HG03460 (cell line): ENCODE measurements around the gene OR4K15.
"Not testable (repeated sequence)": the region's sequence is repeated elsewhere in the genome, so short reads cannot be mapped to it uniquely, and the experiment has no call there.

Experiments
- ATAC-seq: cut with Tn5 transposase; IDR thresholded peaks from one replicate; pipeline ENCODE4 v1.9.1; 2021; ENCODE audit not compliant: unreplicated experiment

Gene OR4K15, protein sequence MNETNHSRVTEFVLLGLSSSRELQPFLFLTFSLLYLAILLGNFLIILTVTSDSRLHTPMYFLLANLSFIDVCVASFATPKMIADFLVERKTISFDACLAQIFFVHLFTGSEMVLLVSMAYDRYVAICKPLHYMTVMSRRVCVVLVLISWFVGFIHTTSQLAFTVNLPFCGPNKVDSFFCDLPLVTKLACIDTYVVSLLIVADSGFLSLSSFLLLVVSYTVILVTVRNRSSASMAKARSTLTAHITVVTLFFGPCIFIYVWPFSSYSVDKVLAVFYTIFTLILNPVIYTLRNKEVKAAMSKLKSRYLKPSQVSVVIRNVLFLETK

DNA sequence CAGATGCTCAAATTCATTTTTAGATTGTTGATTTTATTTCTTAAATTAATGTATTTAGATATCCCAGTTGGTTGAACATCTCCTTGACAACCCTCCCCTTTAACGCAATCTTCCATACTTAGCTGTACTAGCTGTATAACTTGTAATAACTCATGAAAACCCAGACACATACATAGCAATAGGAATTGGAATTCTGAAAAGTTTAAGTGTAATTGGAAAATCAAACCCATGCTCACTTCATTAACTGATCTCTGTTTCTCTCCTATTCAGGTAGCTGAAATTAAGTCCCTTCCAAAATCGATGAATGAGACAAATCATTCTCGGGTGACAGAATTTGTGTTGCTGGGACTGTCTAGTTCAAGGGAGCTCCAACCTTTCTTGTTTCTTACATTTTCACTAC lies at the start of gene OR4K15:
Gene OR4K15, plus strand, starts transcription at position 301 of the 400 bp plus-strand sequence. Its CDS starts 0 bp downstream, at position 301.
- no peak for ATAC-seq

DNA sequence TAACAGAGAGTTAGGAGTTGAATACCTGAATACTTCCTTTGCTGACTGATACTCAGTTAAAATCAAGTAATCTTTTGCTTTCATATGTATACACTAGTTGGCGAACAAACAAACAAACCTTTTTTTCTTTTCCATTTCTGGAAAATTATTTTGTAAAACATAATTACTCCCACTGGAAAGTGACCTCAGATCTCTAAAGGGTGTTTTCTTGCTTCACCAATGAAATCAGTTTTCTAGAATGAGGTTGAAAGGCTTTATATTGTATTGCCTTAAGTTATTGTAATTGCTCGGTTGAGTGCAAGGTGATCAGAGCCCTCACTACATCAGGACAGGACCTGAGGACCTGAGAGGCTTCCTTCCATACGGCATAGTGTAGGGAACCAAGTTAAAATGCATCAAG lies 44.8 kb upstream of the OR4K15 start, which contains the start of gene OR4K1:
Gene OR4K1, plus strand, starts transcription at position 301 of the 400 bp plus-strand sequence. CDS start 4,750 bp downstream, outside the sequence.
- no peak for ATAC-seq

DNA sequence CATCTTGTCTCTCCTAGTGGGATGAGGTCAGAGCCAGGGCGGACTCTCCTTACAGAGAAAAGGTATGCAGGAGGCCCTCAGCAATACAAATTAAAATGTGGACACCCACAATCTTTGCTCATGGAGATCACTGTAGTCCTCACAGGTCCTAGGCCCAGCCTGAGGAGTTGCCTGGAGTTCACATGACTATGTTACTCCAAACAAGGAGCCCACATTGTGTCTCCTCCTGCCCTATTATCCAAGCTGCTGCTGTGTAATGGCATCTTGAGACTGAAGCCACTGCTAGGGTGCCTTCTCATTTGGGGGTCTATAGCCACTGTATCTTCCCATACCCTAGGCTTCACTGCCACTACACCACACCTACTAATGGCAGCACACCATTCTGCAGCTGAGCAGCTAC lies 33.7 kb upstream of the OR4K15 start:
- ATAC-seq, result no peak

DNA sequence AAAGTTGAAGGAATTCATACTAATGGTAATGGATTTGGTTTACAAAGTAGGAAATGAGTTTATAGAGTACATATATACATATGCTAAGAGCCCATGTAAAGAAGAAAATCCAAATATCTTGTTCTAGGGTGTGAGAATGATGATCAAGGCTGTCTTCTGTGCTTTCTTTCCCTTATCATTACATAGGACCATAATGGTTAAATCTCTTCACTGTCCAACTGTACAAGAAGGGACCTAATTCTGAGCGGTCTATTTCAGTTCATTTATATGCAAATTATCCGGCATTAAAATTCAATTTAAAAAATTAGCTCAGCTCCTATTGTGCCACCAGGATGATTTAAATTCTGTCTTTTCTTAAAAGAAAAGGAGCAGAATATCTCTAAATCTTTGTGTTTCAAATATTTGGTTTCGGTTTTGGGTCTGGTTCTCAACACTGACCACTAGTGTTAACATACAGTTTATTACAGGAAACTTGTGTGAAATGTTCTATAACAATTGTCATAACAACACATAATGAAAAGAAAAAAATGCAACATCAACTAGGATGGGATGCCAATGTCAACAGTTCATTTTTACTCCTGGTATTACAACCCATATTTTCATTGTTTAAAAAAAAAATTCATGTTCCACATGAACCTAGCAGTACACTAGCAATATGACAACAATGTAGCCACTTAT lies 27.8 kb upstream of the OR4K15 start:
- no peak for ATAC-seq

DNA sequence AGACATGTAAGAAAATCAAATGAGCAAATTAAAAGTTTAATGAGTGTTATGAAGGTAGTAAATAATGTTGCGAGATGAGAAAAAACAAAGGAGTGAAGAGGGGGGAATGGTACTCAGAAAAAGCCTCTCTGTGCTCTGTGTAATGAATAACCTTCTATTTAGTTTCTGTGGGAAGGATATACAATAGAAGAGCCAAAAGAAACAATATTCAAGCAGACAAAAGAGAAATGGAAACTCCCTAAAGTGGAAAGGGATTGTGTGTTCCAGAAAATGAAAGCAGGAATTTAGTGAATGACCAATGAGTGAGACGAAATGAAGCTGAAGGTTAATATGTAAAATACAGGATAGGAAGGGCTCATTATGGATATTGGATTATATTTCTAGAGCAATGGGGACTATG lies 26.2 kb upstream of the OR4K15 start:
- ATAC-seq, result no peak

DNA sequence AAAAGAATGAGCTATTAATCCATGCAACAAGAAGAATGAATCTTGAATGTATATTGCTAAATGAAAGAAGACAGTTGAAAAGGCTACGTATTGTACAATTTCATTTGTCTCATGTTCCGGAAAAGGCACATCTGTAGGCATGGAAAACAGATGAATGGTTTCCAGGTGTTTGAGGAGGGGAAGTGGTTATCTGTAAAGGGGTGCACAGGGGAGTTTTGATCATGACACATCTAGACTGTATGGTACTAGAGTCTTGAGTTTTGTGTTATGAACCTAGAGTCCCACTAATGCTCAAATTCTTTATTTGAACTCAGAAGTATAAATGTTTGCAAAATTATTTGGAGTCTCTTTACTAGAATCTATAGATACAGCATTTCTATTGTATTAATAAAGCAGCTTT lies 5.7 kb upstream of the OR4K15 start:
- not testable (repeated sequence) for ATAC-seq

DNA sequence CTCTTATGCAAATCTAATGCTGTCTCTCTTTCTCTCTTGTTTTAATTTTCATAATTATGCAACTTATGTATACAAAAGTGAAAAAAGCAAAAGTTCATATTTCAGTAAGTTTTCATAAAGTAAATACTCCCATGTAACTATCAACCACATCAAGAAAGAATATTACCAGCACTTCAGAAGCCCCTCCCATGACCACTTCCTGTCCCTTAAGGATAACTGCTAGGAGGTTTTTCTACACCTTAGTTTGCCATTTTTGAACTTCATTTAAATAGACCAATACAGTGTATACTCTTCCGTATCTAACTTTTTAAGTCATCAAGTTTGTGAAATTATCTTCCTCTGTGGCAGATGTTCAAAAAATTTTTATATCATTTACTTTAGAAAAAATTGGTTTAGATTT lies 547 bp upstream of the OR4K15 start:
- ATAC-seq, result no peak

DNA sequence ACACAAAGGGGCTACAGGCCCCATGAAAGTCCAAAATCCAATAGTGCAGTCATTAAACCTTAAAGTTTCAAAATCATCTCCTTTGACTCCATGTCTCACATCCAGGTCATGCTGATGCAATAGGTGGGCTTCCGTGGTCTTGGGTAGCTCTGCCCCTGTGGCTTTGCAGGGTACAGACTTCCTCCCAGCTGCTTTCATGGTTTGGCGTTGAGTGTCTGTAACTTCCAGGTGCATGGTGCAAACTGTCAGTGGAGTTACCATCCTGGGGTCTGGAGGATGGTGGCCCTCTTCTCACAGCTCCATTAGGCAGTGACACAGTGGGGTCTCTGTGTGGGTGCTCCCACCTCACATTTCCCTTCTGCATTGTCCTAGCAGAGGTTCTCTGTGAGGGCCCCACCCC lies 18.0 kb downstream of the OR4K15 start:
- ATAC-seq, result no peak

DNA sequence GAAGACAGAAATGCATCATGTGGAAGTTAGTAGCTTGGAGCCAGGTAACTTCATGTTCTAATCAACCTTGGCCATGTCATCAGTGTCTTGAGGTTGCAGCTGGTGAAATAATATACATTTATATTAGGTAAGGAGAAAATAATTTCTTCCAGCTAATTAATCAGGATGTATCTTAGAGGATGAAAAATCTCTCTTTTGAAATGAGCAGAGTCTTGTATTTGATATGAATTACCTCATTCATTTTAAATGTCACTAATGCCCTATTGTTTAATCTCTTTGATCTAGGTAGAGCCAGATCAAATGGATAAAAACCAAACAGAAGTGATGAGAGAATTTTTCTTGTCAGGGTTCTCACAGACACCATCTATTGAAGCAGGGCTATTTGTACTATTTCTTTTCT lies 26.5 kb downstream of the OR4K15 start, which contains the start of gene OR4Q2:
Gene OR4Q2, plus strand, starts transcription at position 301 of the 400 bp plus-strand sequence.
- ATAC-seq, result no peak

DNA sequence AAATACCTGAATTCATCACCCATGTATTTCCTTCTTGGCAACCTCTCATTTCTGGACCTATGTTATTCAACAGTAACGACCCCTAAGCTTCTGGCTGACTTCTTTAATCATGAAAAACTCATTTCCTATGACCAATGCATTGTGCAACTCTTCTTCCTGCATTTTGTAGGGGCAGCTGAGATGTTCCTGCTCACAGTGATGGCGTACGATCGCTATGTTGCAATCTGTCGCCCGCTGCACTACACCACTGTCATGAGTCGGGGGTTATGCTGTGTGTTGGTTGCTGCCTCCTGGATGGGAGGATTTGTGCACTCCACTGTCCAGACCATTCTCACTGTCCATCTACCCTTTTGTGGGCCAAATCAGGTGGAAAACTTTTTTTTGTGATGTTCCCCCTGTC lies 26.9 kb downstream of the OR4K15 start:
- no peak for ATAC-seq

DNA sequence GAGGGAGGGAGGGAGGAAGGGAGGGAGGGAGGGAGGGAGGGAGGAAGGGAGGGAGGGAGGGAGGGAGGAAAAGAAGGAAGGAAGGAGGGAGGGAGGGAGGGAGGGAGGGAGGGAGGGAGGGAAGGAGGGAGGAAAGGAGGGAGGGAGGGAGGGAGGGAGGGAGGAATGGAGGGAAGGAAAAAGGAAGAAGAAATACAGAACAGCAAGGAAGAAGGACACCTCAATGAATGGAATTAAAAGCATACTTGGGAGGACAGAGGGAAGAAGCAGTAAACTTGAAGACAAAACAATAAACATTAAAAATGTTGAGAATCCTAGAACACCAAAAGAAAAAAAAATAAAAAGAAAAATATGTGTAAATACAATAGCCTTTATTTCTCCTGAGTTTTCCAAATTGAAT lies 32.8 kb downstream of the OR4K15 start:
- no peak for ATAC-seq

DNA sequence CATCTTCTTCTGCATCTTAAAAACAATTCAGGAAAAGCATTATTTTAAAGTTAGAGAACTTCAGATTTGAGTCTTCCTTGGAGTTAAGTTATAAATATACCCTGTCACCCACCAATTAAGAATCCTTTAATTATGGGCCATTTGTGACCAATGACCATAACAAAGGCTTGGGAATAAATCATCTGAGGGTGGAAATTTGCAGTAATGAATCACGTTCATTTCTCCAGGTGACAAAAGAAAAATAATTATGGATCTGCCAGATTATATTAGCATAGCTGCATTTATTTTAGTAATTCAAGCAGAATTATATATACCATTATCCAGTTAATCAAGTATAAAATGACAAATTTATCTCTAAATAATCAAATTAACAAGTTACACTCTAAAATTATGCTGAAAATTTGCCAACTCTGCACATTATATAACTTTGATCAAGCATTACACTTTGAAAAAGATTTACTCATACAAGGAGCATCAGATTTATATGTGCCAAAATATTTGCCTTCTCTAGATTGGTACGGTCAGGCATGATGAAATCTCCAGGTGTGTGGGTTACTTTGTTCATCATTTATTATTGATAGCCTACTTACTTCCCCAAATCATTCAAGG lies 44.0 kb downstream of the OR4K15 start, which contains the start of gene OR4K14:
Gene OR4K14, minus strand, starts transcription at position 51 of the 609 bp plus-strand sequence. CDS start 4,114 bp downstream, outside the sequence.
- no peak for ATAC-seq
